ENCODE data around the gene ZNF579. TPM values are rescaled to one million over a fixed set of nuclear protein-coding genes. Genes with fewer than 3 reads are reported as not detected.

ZNF579 gene
- polyA plus RNA-seq, 6 donors from 2014 or later, result 0.13 to 0.85 (median 0.40) TPM

DNA sequence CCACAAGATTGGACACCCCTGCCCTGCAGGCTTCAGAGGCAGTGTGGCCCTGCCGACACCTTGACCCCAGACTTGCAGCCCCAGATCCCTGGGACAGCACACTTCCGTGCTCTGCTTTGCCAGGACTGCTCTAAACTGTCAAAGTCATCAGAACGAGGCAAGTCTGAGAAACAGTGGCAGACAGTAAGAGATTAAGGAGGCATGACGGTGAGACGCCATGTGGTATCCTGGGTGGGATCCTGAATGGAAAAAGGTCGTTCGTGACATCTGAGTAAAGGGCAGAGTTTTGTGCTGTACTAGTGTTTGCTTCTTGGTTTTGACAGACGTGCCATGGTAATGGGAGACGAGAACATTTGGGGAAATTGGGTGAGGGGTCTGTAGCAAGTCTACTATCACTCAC, 13.8 kb downstream of the ZNF579 start:
- no peak for DNase-seq
- Mint-ChIP-seq H3K4me1 (no peaks in the 10 kb centered on the region), H3K36me3 (no peaks in the 10 kb centered on the region), H3K9me3 (peaks cover 0 to 6% (median 0%) of the 10 kb centered on the region in 7 donors), H3K27me3 (peaks cover 13 to 29% (median 21%) of the 10 kb centered on the region in 3 donors), H3K4me3 (no peak overlapping the region), H3K27ac (no peak overlapping the region)
- ATAC-seq (ENCODE audit: low read depth in 2 of 2), result no peak

- H3K36me3 Mint-ChIP-seq, result peaks cover 0 to 4% of the 10 kb centered on the region in 2 donors
- H3K4me1 Mint-ChIP-seq, result no peaks in the 10 kb centered on the region
- ATAC-seq (ENCODE audit: low read depth in 2 of 2), result no peak
- H3K27ac Mint-ChIP-seq, result no peak overlapping the region
- no peak for DNase-seq
- H3K27me3 Mint-ChIP-seq, result peaks cover 13 to 47% (median 30%) of the 10 kb centered on the region in 3 donors
- H3K4me3 Mint-ChIP-seq, result peak overlapping the region in 1 of 8 donors; percentile 47
- peaks cover 0 to 13% (median 2%) of the 10 kb centered on the region in 7 donors for H3K9me3 Mint-ChIP-seq
Observed at GRCh38 chr19:55563261-55563690, 17.4 kb downstream of the ZNF579 start.

- peaks cover 4 to 33% (median 32%) of the 10 kb centered on the region in 3 donors for H3K27me3 Mint-ChIP-seq
- DNase-seq, result no peak
- no peak for ATAC-seq (ENCODE audit: low read depth in 2 of 2)
- no peaks in the 10 kb centered on the region for H3K4me1 Mint-ChIP-seq
- no peak overlapping the region for H3K27ac Mint-ChIP-seq
- peaks cover 0 to 4% of the 10 kb centered on the region in 2 donors for H3K36me3 Mint-ChIP-seq
- no peak overlapping the region for H3K4me3 Mint-ChIP-seq
- H3K9me3 Mint-ChIP-seq, result peaks cover 0 to 7% (median 2%) of the 10 kb centered on the region in 7 donors
Observed at GRCh38 chr19:55559684-55560083, 21.0 kb downstream of the ZNF579 start.

DNA sequence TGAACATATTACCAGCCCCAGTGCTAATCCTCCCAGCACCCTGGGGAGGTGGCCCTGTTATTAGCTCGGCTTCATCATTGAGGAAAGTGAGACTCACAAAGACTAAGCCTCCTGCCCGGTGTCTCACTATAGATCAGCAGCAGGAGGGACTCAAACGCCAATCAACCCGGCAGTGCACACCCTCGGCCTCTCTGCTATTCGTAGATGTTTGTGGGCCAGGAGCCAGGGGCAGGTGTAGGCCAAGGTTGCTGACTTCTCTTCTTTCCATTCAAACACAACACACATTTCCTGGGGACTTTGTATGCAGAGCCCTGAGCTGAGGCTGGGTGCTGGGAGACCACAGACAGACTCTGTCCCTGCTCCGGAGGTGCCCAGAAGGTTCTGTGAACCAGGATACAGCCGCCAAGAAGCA, 25.9 kb downstream of the ZNF579 start:
- peaks cover 0 to 45% (median 36%) of the 10 kb centered on the region in 3 donors for H3K27me3 Mint-ChIP-seq
- ATAC-seq (ENCODE audit: low read depth in 2 of 2), result no peak
- H3K4me1 Mint-ChIP-seq, result peaks cover 0 to 5% (median 0%) of the 10 kb centered on the region in 3 donors
- no peak for DNase-seq
- H3K9me3 Mint-ChIP-seq, result peaks cover 0 to 2% (median 0%) of the 10 kb centered on the region in 7 donors
- H3K27ac Mint-ChIP-seq, result peak overlapping the region in 1 of 6 donors; percentile 80
- no peaks in the 10 kb centered on the region for H3K36me3 Mint-ChIP-seq
- no peak overlapping the region for H3K4me3 Mint-ChIP-seq

GRCh38 chr19:55554302-55554701, 26.3 kb downstream of the ZNF579 start:
- H3K27me3 Mint-ChIP-seq, result peaks cover 3 to 49% (median 35%) of the 10 kb centered on the region in 3 donors
- H3K4me3 Mint-ChIP-seq, result no peak overlapping the region

DNA sequence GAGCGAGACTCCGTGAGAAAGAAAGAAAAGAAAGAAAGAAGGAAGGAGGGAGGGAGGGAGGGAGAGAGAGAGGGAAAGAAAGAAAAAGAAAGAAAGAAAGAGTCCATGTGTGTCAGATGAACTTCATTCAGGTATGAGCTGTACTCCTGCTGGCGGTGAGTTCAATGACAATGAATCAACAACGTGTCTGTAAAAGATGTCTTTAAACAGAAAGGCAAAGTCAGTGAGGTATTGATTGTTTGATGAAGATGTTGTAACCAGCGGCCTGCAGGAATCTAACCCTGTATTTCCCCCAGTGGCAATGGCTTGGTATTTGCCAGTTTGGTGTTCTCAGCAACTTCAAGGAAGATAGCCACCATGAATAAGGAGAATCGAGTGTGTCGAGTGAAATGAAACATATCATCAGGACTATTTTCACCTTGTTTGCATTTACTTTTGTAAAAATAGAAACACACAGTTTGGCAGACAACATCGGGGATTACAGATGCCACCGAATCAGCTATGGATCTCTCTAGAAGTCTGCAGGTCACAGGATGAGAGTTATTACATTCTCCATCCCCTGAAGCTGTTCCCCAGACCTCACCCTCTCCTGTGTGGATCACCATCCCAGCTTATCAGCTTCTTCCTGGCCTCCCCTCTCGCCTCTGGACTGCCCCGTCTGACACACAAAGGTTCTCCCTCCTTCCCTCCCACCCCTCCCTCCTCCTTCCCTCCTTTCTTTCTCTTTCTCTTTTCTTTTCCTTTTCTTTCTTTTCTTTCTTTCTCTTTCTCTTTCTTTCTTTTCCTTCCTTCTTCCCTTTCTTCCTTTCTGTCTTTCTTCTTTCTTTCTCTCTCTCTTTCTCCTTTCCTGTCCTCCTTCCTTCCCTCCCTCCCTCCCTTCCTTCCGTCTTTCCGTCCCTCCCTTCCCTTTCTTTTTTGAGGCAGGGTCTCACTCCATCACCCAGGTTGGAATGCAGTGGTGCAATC, 27.1 kb downstream of the ZNF579 start:
- ATAC-seq (ENCODE audit: low read depth in 2 of 2), result no peak
- H3K4me3 Mint-ChIP-seq, result no peak overlapping the region
- peaks cover 4 to 50% (median 32%) of the 10 kb centered on the region in 3 donors for H3K27me3 Mint-ChIP-seq
- peaks cover 0 to 8% (median 4%) of the 10 kb centered on the region in 3 donors for H3K4me1 Mint-ChIP-seq
- DNase-seq, result no peak
- H3K27ac Mint-ChIP-seq, result no peak overlapping the region
- H3K36me3 Mint-ChIP-seq, result no peaks in the 10 kb centered on the region
- H3K9me3 Mint-ChIP-seq, result peaks cover 0 to 2% (median 0%) of the 10 kb centered on the region in 7 donors

More at GRCh38 chr19:55554302-55554701, 26.3 kb downstream of the ZNF579 start:
- ATAC-seq (ENCODE audit: low read depth in 2 of 2) (no peak), DNase-seq (no peak)
- Mint-ChIP-seq H3K4me1 (peaks cover 0 to 8% (median 4%) of the 10 kb centered on the region in 3 donors), H3K9me3 (peaks cover 0 to 2% (median 0%) of the 10 kb centered on the region in 7 donors), H3K36me3 (no peaks in the 10 kb centered on the region), H3K27ac (peak overlapping the region in 1 of 6 donors; percentile 80)

- DNase-seq, result no peak
- H3K4me1 Mint-ChIP-seq, result peaks cover 0 to 8% (median 4%) of the 10 kb centered on the region in 3 donors
- ATAC-seq (ENCODE audit: low read depth in 2 of 2), result no peak
Observed at GRCh38 chr19:55552620-55553019, 28.0 kb downstream of the ZNF579 start.

GRCh38 chr19:55552206-55552605, 28.4 kb downstream of the ZNF579 start:
- peaks cover 0 to 8% (median 7%) of the 10 kb centered on the region in 3 donors for H3K4me1 Mint-ChIP-seq
- H3K9me3 Mint-ChIP-seq, result peaks cover 0 to 2% (median 0%) of the 10 kb centered on the region in 7 donors
- no peak for ATAC-seq (ENCODE audit: low read depth in 2 of 2)
- H3K36me3 Mint-ChIP-seq, result no peaks in the 10 kb centered on the region
- peaks cover 7 to 55% (median 43%) of the 10 kb centered on the region in 3 donors for H3K27me3 Mint-ChIP-seq
- no peak overlapping the region for H3K4me3 Mint-ChIP-seq
- H3K27ac Mint-ChIP-seq, result peak overlapping the region in 1 of 6 donors; percentile 65
- no peak for DNase-seq

More at GRCh38 chr19:55552620-55553019, 28.0 kb downstream of the ZNF579 start:
- H3K27me3 Mint-ChIP-seq, result peaks cover 7 to 55% (median 39%) of the 10 kb centered on the region in 3 donors
- H3K36me3 Mint-ChIP-seq, result no peaks in the 10 kb centered on the region
- H3K4me3 Mint-ChIP-seq, result no peak overlapping the region
- peak overlapping the region in 1 of 6 donors; percentile 65 for H3K27ac Mint-ChIP-seq
- H3K9me3 Mint-ChIP-seq, result peaks cover 0 to 2% (median 0%) of the 10 kb centered on the region in 7 donors

DNA sequence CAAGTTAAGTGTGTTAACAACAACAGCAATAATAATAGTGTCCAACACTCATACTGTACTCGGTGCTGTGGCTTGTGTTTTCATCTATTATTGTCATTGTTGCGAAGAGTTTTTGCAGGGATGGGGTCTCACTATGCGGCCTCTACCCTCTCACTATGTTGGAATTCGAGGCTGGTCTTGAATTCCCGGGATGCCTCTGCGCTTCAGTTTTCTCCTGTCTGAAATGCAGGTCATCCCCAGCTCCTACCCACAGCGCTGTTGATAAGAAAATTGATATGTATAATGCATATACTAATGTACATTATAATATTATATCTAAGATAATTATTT, 30.4 kb downstream of the ZNF579 start:
- Mint-ChIP-seq H3K36me3 (peaks cover 0 to 10% of the 10 kb centered on the region in 2 donors), H3K27me3 (peaks cover 7 to 68% (median 60%) of the 10 kb centered on the region in 3 donors), H3K4me3 (peak overlapping the region in 1 of 8 donors; percentile 40), H3K27ac (no peak overlapping the region), H3K9me3 (peaks cover 0 to 2% (median 0%) of the 10 kb centered on the region in 7 donors), H3K4me1 (peaks cover 0 to 13% (median 8%) of the 10 kb centered on the region in 3 donors)
- ATAC-seq (ENCODE audit: low read depth in 2 of 2) (no peak), DNase-seq (no peak)

- H3K27ac Mint-ChIP-seq, result no peak overlapping the region
- no peak for DNase-seq
- H3K9me3 Mint-ChIP-seq, result peaks cover 0 to 2% (median 0%) of the 10 kb centered on the region in 7 donors
- H3K4me3 Mint-ChIP-seq, result no peak overlapping the region
- H3K27me3 Mint-ChIP-seq, result peaks cover 7 to 72% (median 60%) of the 10 kb centered on the region in 3 donors
- ATAC-seq (ENCODE audit: low read depth in 2 of 2), result no peak
- peaks cover 0 to 14% of the 10 kb centered on the region in 2 donors for H3K36me3 Mint-ChIP-seq
- peaks cover 2 to 13% (median 8%) of the 10 kb centered on the region in 3 donors for H3K4me1 Mint-ChIP-seq
Observed at GRCh38 chr19:55549500-55550320, 30.9 kb downstream of the ZNF579 start.

- Mint-ChIP-seq H3K27ac (peak overlapping the region in 2 of 6 donors; percentile 62 to 87), H3K27me3 (peaks cover 14 to 62% (median 58%) of the 10 kb centered on the region in 3 donors), H3K36me3 (peaks cover 0 to 21% of the 10 kb centered on the region in 2 donors), H3K4me3 (peak overlapping the region in 1 of 8 donors; percentile 25), H3K9me3 (peaks cover 0 to 5% (median 0%) of the 10 kb centered on the region in 7 donors), H3K4me1 (peaks cover 2 to 13% (median 8%) of the 10 kb centered on the region in 3 donors)
- ATAC-seq (ENCODE audit: low read depth in 2 of 2), result no peak
- no peak for DNase-seq
Observed at GRCh38 chr19:55546822-55547614, 33.6 kb downstream of the ZNF579 start.

DNA sequence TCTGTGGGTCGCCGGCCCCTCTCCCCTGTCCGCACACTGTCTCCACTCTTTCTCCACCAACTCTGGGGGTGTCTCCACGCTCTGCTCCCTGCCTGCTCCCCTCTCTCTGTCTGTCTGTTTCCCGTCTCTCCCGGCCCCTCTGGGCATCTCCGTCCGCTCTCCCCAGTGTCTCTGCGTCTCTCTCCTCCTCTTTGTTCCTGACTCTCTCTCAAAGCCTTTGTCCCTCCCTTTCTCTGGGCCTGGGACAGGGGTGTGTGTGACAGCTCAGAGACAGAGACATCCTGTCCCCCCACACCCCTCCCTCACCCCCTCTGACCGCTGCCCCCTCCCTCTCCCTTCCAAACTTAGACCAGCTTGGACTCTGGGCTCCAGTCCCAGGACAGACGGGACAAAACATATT, 34.6 kb downstream of the ZNF579 start:
- Mint-ChIP-seq H3K27ac (no peak overlapping the region), H3K27me3 (peaks cover 19 to 68% (median 64%) of the 10 kb centered on the region in 3 donors), H3K4me1 (peaks cover 2 to 13% (median 8%) of the 10 kb centered on the region in 3 donors), H3K4me3 (no peak overlapping the region), H3K36me3 (peaks cover 0 to 21% of the 10 kb centered on the region in 2 donors), H3K9me3 (peaks cover 0 to 5% (median 0%) of the 10 kb centered on the region in 7 donors)
- DNase-seq (no peak), ATAC-seq (ENCODE audit: low read depth in 2 of 2) (no peak)
